Measurements from ENCODE around the gene ARHGAP15.

DNA sequence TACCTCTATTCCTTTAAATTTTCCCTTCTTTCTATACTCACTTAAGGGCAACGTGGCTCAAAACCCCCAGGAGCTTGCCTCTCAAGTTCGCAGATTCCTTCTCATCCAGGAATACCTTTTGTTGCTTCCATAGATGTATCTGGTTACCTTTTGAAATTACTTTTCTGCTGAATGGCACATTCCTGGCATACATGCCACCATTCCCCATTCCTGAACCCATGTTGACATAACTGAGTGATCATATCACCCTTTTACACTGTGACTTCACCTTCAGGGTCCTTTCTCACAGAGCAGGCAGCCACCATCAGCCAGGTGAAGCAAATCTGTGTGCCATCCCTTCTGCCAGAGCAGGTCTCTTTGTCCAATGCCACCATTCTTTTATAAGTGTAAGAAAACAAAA is 615.8 kb downstream of the ARHGAP15 start:
- TF ChIP-seq POLR2A (IDR thresholded peaks at IDR 0.05): no peak
- TF ChIP-seq, protein P1, sequence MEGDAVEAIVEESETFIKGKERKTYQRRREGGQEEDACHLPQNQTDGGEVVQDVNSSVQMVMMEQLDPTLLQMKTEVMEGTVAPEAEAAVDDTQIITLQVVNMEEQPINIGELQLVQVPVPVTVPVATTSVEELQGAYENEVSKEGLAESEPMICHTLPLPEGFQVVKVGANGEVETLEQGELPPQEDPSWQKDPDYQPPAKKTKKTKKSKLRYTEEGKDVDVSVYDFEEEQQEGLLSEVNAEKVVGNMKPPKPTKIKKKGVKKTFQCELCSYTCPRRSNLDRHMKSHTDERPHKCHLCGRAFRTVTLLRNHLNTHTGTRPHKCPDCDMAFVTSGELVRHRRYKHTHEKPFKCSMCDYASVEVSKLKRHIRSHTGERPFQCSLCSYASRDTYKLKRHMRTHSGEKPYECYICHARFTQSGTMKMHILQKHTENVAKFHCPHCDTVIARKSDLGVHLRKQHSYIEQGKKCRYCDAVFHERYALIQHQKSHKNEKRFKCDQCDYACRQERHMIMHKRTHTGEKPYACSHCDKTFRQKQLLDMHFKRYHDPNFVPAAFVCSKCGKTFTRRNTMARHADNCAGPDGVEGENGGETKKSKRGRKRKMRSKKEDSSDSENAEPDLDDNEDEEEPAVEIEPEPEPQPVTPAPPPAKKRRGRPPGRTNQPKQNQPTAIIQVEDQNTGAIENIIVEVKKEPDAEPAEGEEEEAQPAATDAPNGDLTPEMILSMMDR (IDR thresholded peaks at IDR 0.05 in 8 of 11, conservative IDR thresholded peaks at IDR 0.05 in 3 of 11): no peak

Data from spleen (tissue), 7 donors.